ENCODE measurements around the gene MICAL3. TPM values are rescaled to one million over a fixed set of nuclear protein-coding genes. Genes with fewer than 3 reads are reported as not detected.
"Not testable (repeated sequence)": the region's sequence is repeated elsewhere in the genome, so short reads cannot be mapped to it uniquely, and the experiment has no call there.

MICAL3 gene
- polyA plus RNA-seq, 1 donor = 36.1 TPM

DNA sequence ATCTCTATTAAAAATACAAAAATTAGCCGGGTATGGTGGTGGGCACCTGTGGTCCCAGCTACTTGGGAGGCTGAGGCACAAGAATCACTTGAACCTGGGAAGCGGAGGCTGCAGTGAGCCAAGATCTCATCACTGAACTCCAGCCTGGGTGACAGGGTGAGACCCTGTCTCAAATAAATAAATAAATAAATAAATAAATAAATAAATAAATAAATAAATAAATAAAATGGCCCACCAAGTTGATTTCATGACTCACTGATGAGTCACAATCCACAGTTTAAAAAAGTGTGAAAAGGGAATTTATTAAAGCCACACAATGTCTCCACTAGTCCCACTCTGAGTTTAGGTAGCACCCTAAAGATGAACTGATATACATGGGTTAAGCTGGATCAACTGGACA, 3.6 kb downstream of the MICAL3 start:
- H3K4me1 ChIP-seq (ENCODE audit: control insufficient read depth, insufficient read depth, low read length) = peaks cover 13% of the 10 kb centered on the region
- H3K4me3 ChIP-seq (ENCODE audit: low read length); H3K36me3 ChIP-seq (ENCODE audit: control insufficient read depth, insufficient read depth, low read length); H3K9me3 ChIP-seq (ENCODE audit: control insufficient read depth, low read depth, low read length); H3K27me3 ChIP-seq (ENCODE audit: control insufficient read depth, insufficient read depth, low read length); H3K27ac ChIP-seq (ENCODE audit: low read length); DNase-seq: not testable (repeated sequence)
- no CpG with 5 or more reads among the region's 2 CpGs for WGBS (ENCODE audit: insufficient coverage, low lambda C conversion rate)

DNA sequence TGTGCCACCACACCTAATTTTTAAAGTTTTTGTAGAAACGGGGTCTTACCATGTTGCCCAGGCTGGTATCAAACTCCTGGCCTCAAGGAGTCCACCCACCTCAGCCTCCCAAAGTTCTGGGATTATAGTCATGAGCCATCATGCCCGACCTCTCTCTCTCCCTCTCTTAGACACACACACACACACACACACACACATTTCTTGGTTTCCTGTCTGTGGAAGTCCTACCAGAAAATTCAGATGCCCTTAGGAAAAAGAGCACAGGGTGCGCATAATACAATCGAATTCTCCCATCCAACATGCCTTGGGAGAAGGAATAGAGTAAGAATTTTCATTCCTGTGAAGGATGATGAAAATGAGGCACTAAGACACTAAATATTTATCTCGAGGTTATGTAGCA, 10.4 kb downstream of the MICAL3 start:
- H3K4me1 ChIP-seq (ENCODE audit: control insufficient read depth, insufficient read depth, low read length) = peaks cover 2% of the 10 kb centered on the region
- no peak overlapping the region for H3K27ac ChIP-seq (ENCODE audit: low read length)
- no peak overlapping the region for H3K4me3 ChIP-seq (ENCODE audit: low read length)
- no CpG with 5 or more reads among the region's 5 CpGs for WGBS (ENCODE audit: insufficient coverage, low lambda C conversion rate)
- no peak for DNase-seq
- H3K36me3 ChIP-seq (ENCODE audit: control insufficient read depth, insufficient read depth, low read length) = no peaks in the 10 kb centered on the region
- no peaks in the 10 kb centered on the region for H3K27me3 ChIP-seq (ENCODE audit: control insufficient read depth, insufficient read depth, low read length)
- H3K9me3 ChIP-seq (ENCODE audit: control insufficient read depth, low read depth, low read length) = no peaks in the 10 kb centered on the region

GRCh38 chr22:18013436-18013835, 10.9 kb downstream of the MICAL3 start:
- DNase-seq = no peak
- peaks cover 2% of the 10 kb centered on the region for H3K4me1 ChIP-seq (ENCODE audit: control insufficient read depth, insufficient read depth, low read length)
- no CpG with 5 or more reads among the region's 2 CpGs for WGBS (ENCODE audit: insufficient coverage, low lambda C conversion rate)

GRCh38 chr22:18012531-18012930, 11.8 kb downstream of the MICAL3 start:
- Histone ChIP-seq H3K4me3 (ENCODE audit: low read length) (no peak overlapping the region), H3K27me3 (ENCODE audit: control insufficient read depth, insufficient read depth, low read length) (no peaks in the 10 kb centered on the region), H3K36me3 (ENCODE audit: control insufficient read depth, insufficient read depth, low read length) (no peaks in the 10 kb centered on the region), H3K4me1 (ENCODE audit: control insufficient read depth, insufficient read depth, low read length) (peaks cover 2% of the 10 kb centered on the region), H3K27ac (ENCODE audit: low read length) (peak overlapping the region; percentile 24), H3K9me3 (ENCODE audit: control insufficient read depth, low read depth, low read length) (no peaks in the 10 kb centered on the region)
- no CpG with 5 or more reads among the region's 5 CpGs for WGBS (ENCODE audit: insufficient coverage, low lambda C conversion rate)
- DNase-seq = peak; percentile 37 to 50

More at GRCh38 chr22:18013436-18013835, 10.9 kb downstream of the MICAL3 start:
- H3K27ac ChIP-seq (ENCODE audit: low read length) = no peak overlapping the region
- no peaks in the 10 kb centered on the region for H3K9me3 ChIP-seq (ENCODE audit: control insufficient read depth, low read depth, low read length)
- no peak overlapping the region for H3K4me3 ChIP-seq (ENCODE audit: low read length)
- no peaks in the 10 kb centered on the region for H3K36me3 ChIP-seq (ENCODE audit: control insufficient read depth, insufficient read depth, low read length)
- no peaks in the 10 kb centered on the region for H3K27me3 ChIP-seq (ENCODE audit: control insufficient read depth, insufficient read depth, low read length)

DNA sequence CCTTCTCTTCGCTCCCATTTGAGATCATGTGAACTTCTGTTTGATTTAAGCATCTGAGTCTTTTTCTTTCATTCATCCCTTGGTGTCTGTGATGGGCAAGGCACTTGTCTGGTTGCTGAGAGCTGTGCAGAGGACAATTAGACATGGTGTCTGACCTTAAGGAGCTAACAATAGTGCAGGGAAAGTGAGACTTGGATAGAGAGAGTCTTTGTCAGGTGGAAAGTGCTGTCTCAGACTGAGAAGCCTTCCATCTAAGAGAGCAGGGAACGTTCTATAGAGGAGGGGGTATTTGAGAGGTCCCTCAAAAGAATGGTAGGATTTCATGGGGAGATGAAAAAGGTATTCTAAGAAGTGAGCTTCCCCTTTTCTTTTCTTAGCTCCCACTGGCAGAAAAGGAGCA, 14.1 kb downstream of the MICAL3 start:
- no peaks in the 10 kb centered on the region for H3K27me3 ChIP-seq (ENCODE audit: control insufficient read depth, insufficient read depth, low read length)
- H3K36me3 ChIP-seq (ENCODE audit: control insufficient read depth, insufficient read depth, low read length) = no peaks in the 10 kb centered on the region
- no peaks in the 10 kb centered on the region for H3K9me3 ChIP-seq (ENCODE audit: control insufficient read depth, low read depth, low read length)
- WGBS (ENCODE audit: insufficient coverage, low lambda C conversion rate) = no CpG with 5 or more reads among the region's 2 CpGs
- no peak overlapping the region for H3K4me3 ChIP-seq (ENCODE audit: low read length)
- H3K4me1 ChIP-seq (ENCODE audit: control insufficient read depth, insufficient read depth, low read length) = peaks cover 2% of the 10 kb centered on the region
- no peak overlapping the region for H3K27ac ChIP-seq (ENCODE audit: low read length)
- no peak for DNase-seq

GRCh38 chr22:18008136-18008535, 16.2 kb downstream of the MICAL3 start:
- Histone ChIP-seq H3K4me1 (ENCODE audit: control insufficient read depth, insufficient read depth, low read length) (peaks cover 2% of the 10 kb centered on the region), H3K27me3 (ENCODE audit: control insufficient read depth, insufficient read depth, low read length) (no peaks in the 10 kb centered on the region), H3K36me3 (ENCODE audit: control insufficient read depth, insufficient read depth, low read length) (no peaks in the 10 kb centered on the region), H3K9me3 (ENCODE audit: control insufficient read depth, low read depth, low read length) (no peaks in the 10 kb centered on the region), H3K4me3 (ENCODE audit: low read length) (no peak overlapping the region), H3K27ac (ENCODE audit: low read length) (no peak overlapping the region)
- WGBS (ENCODE audit: insufficient coverage, low lambda C conversion rate) = no CpG with 5 or more reads among the region's 4 CpGs
- DNase-seq = no peak

GRCh38 chr22:18005201-18005926, 19.0 kb downstream of the MICAL3 start:
- no peak for DNase-seq
- Histone ChIP-seq H3K27ac (ENCODE audit: low read length) (no peak overlapping the region), H3K4me3 (ENCODE audit: low read length) (no peak overlapping the region), H3K4me1 (ENCODE audit: control insufficient read depth, insufficient read depth, low read length) (no peaks in the 10 kb centered on the region), H3K9me3 (ENCODE audit: control insufficient read depth, low read depth, low read length) (no peaks in the 10 kb centered on the region), H3K36me3 (ENCODE audit: control insufficient read depth, insufficient read depth, low read length) (no peaks in the 10 kb centered on the region), H3K27me3 (ENCODE audit: control insufficient read depth, insufficient read depth, low read length) (no peaks in the 10 kb centered on the region)
- WGBS (ENCODE audit: insufficient coverage, low lambda C conversion rate) = no CpG with 5 or more reads among the region's 8 CpGs

- H3K27ac ChIP-seq (ENCODE audit: low read length) = peak overlapping the region; percentile 89
- H3K4me1 ChIP-seq (ENCODE audit: control insufficient read depth, insufficient read depth, low read length); DNase-seq; H3K36me3 ChIP-seq (ENCODE audit: control insufficient read depth, insufficient read depth, low read length); H3K9me3 ChIP-seq (ENCODE audit: control insufficient read depth, low read depth, low read length); H3K27me3 ChIP-seq (ENCODE audit: control insufficient read depth, insufficient read depth, low read length): not testable (repeated sequence)
- peak overlapping the region; percentile 51 for H3K4me3 ChIP-seq (ENCODE audit: low read length)
- WGBS (ENCODE audit: insufficient coverage, low lambda C conversion rate) = 100% methylated on average over 1 of the region's 15 CpGs
Observed at GRCh38 chr22:18001894-18002315, 22.5 kb downstream of the MICAL3 start.

DNA sequence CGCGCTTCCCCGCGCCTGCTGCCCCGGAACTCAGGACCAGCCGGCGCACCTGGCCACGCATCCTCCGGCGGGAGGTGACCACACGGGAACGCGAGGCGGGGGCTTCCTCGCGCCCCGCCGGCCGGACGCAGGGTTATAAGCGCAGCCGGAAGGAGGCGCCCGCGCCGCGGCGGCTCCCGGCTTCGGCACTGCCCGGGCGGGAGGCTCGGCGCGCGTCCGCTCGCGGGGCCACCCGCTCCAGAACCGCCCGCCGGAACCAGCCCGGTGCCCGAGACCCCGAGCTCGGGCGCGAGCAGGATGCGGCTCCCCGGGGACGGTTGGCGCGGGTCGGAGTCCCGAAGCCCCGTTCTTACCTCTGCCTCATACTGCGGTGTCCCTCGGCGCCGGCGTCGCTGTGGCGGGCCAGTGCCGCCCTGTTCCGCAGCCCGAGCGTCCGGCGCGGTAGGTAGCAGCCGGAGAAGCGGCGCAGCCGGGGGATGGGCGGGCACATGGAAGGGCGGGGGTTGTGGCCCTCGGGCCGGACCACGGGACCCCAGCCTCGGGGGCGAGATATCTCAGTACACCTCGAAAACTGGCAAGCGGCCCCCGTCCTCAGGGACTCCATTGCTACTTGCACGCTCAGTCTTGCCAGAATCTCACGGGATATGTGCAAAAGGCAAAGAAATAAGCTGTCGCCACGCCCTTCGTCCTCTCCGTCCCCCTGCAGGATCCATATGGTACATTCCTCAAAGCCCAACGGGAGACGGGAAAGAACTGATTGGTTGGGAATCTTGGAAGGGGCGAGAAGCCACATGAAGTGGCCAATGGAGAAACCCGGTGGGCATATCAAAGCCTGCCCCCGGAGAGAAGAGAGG, 23.1 kb downstream of the MICAL3 start:
- no CpG with 5 or more reads among the region's 96 CpGs for WGBS (ENCODE audit: insufficient coverage, low lambda C conversion rate)
- Histone ChIP-seq H3K4me1 (ENCODE audit: control insufficient read depth, insufficient read depth, low read length) (no peaks in the 10 kb centered on the region), H3K27me3 (ENCODE audit: control insufficient read depth, insufficient read depth, low read length) (no peaks in the 10 kb centered on the region), H3K36me3 (ENCODE audit: control insufficient read depth, insufficient read depth, low read length) (no peaks in the 10 kb centered on the region), H3K27ac (ENCODE audit: low read length) (peak overlapping the region; percentile 89), H3K4me3 (ENCODE audit: low read length) (peak overlapping the region; percentile 51), H3K9me3 (ENCODE audit: control insufficient read depth, low read depth, low read length) (no peaks in the 10 kb centered on the region)
- DNase-seq = peak; percentile 92 to 96

DNA sequence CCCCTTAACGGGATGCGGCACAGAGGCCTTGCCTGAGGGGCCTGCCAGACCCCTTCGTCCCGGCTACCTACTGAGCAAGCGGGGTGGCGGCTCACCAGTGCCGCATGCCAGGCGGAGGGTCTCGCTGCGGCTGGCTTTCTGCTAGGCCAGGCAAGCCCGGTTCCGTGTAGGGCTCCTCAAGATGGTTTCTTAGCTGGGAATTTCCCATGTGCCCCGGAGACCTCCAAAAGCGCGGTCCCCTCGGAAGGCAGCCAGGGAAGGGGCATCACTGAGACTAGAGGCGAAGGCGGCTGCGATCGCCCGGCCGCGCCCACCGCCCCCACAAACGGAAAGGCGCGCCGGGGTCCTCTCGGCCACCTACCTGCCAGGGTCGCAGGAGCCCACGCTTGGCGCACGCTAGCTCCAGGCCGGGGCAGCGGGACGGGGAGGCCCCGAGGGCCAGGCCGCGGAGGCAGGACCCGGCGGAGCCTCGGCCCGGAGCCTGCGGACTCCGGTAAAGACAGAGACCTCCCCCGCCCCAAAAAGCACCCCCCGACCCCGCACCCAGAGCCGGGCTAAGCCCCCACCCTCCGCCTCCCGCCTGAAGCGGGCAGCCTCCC, 23.8 kb downstream of the MICAL3 start:
- DNase-seq = peak in 1 of 2 donors; percentile 60
- peak overlapping the region; percentile 31 for H3K27ac ChIP-seq (ENCODE audit: low read length)
- H3K27me3 ChIP-seq (ENCODE audit: control insufficient read depth, insufficient read depth, low read length) = no peaks in the 10 kb centered on the region
- no peaks in the 10 kb centered on the region for H3K9me3 ChIP-seq (ENCODE audit: control insufficient read depth, low read depth, low read length)
- H3K36me3 ChIP-seq (ENCODE audit: control insufficient read depth, insufficient read depth, low read length) = no peaks in the 10 kb centered on the region
- peak overlapping the region; percentile 51 for H3K4me3 ChIP-seq (ENCODE audit: low read length)
- no peaks in the 10 kb centered on the region for H3K4me1 ChIP-seq (ENCODE audit: control insufficient read depth, insufficient read depth, low read length)
- WGBS (ENCODE audit: insufficient coverage, low lambda C conversion rate) = no CpG with 5 or more reads among the region's 52 CpGs
